ENCODE measurements around the gene TMPRSS13. TPM values are rescaled to one million over a fixed set of nuclear protein-coding genes. Genes with fewer than 3 reads are reported as not detected.

TMPRSS13 gene
- total RNA-seq, 1 donor from 2014 or later: not detected

DNA sequence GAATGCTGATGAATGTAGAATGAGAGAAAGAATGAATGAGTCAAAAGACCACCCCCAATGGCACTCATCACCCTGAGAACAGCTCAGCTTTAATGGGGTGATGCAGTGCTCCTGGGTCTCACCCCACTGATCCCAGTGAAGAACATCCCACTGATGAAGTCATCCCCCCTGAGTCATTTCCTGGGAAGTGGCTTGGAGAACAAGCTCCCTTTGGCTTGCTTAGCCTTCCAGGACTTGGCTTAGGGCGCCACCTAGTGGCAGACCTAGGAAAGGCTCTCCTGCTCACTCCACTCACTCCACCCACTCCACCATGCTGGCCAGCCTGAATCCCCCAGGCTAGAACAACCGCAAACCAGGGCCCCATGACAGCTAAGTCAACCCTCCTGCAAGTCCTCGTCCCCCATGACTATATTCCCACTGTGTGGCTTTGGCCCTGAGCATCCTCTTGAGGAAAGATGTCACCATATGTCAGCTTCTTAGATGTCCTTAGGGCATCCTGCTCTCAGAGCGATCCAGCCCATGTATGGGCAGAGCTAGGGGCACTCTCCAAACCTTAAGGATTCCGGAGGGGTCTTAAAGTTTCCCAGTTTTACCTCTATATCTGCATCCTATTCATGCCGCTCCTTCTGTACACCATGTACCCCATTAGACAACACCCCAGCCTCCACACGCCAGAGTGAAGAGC lies 17.8 kb upstream of the TMPRSS13 start:
- Mint-ChIP-seq H3K4me3 (ENCODE audit: unreplicated experiment) (no peak overlapping the region), H3K4me1 (ENCODE audit: low read depth) (no peaks in the 10 kb centered on the region), H3K27me3 (ENCODE audit: low read depth) (peaks cover 15% of the 10 kb centered on the region), H3K36me3 (ENCODE audit: low read depth) (no peaks in the 10 kb centered on the region), H3K9me3 (ENCODE audit: low read depth) (peaks cover 11% of the 10 kb centered on the region), H3K27ac (ENCODE audit: unreplicated experiment) (no peak overlapping the region)
- TF ChIP-seq, protein P1, sequence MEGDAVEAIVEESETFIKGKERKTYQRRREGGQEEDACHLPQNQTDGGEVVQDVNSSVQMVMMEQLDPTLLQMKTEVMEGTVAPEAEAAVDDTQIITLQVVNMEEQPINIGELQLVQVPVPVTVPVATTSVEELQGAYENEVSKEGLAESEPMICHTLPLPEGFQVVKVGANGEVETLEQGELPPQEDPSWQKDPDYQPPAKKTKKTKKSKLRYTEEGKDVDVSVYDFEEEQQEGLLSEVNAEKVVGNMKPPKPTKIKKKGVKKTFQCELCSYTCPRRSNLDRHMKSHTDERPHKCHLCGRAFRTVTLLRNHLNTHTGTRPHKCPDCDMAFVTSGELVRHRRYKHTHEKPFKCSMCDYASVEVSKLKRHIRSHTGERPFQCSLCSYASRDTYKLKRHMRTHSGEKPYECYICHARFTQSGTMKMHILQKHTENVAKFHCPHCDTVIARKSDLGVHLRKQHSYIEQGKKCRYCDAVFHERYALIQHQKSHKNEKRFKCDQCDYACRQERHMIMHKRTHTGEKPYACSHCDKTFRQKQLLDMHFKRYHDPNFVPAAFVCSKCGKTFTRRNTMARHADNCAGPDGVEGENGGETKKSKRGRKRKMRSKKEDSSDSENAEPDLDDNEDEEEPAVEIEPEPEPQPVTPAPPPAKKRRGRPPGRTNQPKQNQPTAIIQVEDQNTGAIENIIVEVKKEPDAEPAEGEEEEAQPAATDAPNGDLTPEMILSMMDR (IDR thresholded peaks at IDR 0.05): peak; percentile 96
- DNase-seq (ENCODE audit: low spot score): no peak

DNA sequence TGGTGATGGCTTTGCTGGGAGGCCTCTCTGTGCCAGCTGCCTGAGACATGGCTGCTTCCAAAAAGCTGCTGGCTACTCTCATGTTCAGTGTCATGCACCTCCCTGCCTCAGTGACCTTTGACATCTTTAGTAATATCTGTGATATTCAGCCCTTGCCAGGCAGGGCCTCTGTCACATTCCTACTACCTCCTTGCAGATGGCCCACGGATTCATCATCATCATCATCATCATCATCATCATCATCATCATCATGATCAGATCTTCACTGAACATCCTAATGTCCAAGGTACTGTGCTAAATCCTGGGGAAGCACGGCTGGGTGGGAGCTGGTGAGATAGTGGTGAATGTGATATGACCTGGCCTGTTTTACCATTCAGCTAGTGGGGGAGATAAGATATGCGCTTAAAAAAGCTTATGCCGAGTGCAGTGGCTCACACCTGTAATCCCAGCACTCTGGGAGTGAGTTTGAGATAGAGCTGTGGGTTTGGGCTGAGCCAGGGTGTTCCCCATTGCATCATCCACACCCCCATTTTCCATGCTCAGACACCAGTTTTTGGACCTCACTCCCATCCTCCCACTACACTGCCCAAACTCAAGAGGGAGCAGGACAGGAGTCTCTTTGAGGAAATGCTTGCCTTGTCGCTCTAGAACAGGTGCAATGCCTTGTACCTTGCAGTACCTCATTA lies 17.1 kb upstream of the TMPRSS13 start:
- TF ChIP-seq, protein P1 (IDR thresholded peaks at IDR 0.05): no peak
- Mint-ChIP-seq H3K4me1 (ENCODE audit: low read depth) (no peaks in the 10 kb centered on the region), H3K36me3 (ENCODE audit: low read depth) (no peaks in the 10 kb centered on the region), H3K9me3 (ENCODE audit: low read depth) (peaks cover 11% of the 10 kb centered on the region), H3K4me3 (ENCODE audit: unreplicated experiment) (no peak overlapping the region), H3K27me3 (ENCODE audit: low read depth) (peaks cover 11% of the 10 kb centered on the region), H3K27ac (ENCODE audit: unreplicated experiment) (no peak overlapping the region)
- DNase-seq (ENCODE audit: low spot score): no peak

DNA sequence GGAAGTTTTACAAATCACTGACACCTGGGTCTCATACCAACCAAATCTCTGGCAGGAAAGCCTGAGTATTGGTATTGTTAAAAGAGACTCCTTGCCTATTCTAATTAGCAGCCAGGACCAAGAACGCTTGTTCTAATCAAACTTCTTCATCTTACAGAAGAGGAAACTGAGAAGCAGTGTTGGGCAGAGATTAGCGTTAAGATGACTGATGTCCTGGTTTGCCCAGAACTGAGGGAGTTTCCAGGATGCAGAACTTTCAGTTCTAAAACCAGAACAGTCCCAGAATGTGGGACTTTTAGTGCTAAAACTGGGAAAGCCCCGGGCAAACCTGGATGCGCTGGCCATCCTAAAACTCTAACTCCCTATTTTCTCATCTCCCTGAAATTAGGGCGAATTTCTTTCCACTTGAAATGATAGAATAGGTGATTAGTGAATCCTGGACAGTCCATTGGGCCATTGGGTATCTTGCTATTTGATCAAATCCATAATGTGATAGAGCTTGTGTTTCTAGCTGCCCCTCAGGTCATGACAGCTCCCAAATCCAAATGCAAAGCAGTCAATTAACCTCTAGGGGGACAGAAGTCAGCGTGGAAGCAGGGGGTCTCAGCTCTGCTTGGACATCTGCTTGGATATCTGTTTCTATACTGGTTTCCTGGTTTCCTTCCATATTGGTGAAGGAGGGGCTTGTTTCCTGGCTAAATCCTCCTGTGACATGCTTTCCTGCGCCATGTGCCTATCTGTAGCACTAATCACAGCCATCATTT lies 16.0 kb upstream of the TMPRSS13 start:
- Mint-ChIP-seq H3K4me1 (ENCODE audit: low read depth) (no peaks in the 10 kb centered on the region), H3K27ac (ENCODE audit: unreplicated experiment) (no peak overlapping the region), H3K36me3 (ENCODE audit: low read depth) (no peaks in the 10 kb centered on the region), H3K27me3 (ENCODE audit: low read depth) (peaks cover 5% of the 10 kb centered on the region), H3K9me3 (ENCODE audit: low read depth) (peaks cover 11% of the 10 kb centered on the region), H3K4me3 (ENCODE audit: unreplicated experiment) (no peak overlapping the region)
- no peak for DNase-seq (ENCODE audit: low spot score)
- TF ChIP-seq, protein P1 (IDR thresholded peaks at IDR 0.05): no peak

DNA sequence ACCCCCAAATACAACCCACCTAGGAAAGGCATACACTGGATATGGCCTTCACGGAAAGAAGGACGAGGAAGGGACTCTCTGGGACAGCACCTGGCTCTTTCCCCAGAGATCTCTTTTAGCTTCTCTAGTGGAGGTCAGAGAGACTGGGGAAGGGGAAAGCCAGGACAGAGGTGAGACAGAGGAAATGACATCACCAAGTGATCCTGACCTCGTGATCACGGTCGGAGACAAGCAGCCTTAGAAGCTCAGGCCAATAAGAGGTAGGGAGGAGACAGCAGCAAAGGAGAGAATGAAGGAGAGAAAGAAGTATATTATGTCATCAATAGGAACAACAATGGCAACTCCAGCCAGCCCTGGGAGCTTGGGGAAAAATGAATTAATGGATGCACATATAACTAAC lies 15.4 kb upstream of the TMPRSS13 start:
- peaks cover 11% of the 10 kb centered on the region for H3K9me3 Mint-ChIP-seq (ENCODE audit: low read depth)
- no peak overlapping the region for H3K4me3 Mint-ChIP-seq (ENCODE audit: unreplicated experiment)
- H3K4me1 Mint-ChIP-seq (ENCODE audit: low read depth): no peaks in the 10 kb centered on the region
- H3K36me3 Mint-ChIP-seq (ENCODE audit: low read depth): no peaks in the 10 kb centered on the region
- TF ChIP-seq, protein P1 (IDR thresholded peaks at IDR 0.05): no peak
- no peak for DNase-seq (ENCODE audit: low spot score)
- H3K27ac Mint-ChIP-seq (ENCODE audit: unreplicated experiment): no peak overlapping the region
- H3K27me3 Mint-ChIP-seq (ENCODE audit: low read depth): peaks cover 5% of the 10 kb centered on the region

DNA sequence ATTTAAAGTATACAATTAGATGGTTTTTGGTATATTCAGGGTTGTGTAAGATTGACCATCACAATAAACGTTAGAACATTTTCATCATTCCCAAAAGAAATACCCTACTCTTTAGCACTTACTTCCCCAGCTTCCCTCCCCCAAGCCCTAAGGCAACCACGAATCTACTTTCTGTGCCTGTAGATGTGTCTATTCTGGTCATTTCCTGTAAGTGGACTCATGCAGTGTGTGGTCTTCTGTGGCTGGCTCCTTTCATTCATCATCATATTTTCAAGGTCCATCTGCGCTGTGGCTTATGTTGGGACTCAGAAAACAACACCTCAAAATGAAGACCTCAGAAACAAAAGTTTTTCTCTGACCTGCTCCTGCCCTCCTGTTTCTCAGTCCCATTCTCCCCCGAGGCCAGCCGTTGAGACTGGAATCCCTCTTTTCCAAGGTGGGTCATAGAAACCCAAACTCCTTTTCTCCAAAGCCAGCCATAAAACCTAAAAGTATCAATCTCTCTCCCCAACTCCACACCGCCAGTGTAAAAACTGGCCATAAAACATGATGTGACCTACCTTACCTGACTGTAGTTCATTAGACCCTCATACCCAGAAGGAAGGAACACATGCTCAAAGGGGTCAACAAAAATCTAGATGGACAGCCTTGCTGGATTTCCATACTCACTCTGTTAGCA lies 12.9 kb upstream of the TMPRSS13 start:
- Mint-ChIP-seq H3K27me3 (ENCODE audit: low read depth) (peaks cover 2% of the 10 kb centered on the region), H3K27ac (ENCODE audit: unreplicated experiment) (no peak overlapping the region), H3K9me3 (ENCODE audit: low read depth) (peaks cover 11% of the 10 kb centered on the region), H3K36me3 (ENCODE audit: low read depth) (no peaks in the 10 kb centered on the region), H3K4me3 (ENCODE audit: unreplicated experiment) (no peak overlapping the region), H3K4me1 (ENCODE audit: low read depth) (peaks cover 5% of the 10 kb centered on the region)
- TF ChIP-seq, protein P1 (IDR thresholded peaks at IDR 0.05): no peak
- DNase-seq (ENCODE audit: low spot score): no peak

All from chondrocyte (in vitro differentiated cells).